ENCODE results near the gene DGKA.

DNA sequence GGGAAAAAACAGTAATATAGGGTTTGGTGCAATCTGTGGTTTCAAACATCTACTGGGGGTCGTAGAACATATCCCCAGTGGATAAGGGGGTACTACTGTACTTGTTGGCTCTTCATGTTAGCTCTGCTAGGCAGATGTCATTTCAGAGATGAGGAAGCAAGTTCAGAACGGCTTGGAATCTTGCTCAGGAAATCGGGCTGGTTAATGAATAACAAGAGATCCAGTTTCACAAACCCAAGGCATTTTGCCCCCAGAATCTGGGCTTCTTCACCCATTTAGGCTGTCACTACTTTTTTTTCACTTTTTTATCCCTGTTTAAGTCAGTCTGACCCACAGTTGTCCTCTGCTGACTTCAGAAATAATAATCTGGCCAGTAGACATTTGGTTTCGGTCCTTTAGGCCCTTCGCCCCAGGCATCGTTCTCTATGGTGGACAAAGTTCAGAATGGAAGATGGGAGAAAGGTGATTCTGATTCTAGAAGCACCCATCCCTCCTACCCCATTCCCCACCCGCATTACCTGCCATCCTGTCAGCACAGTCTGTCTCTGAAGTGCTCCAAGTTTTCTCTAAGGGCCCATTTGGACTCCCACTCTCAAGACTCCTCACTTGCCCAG lies 70.6 kb downstream of the DGKA start:
- TF ChIP-seq, protein P1, sequence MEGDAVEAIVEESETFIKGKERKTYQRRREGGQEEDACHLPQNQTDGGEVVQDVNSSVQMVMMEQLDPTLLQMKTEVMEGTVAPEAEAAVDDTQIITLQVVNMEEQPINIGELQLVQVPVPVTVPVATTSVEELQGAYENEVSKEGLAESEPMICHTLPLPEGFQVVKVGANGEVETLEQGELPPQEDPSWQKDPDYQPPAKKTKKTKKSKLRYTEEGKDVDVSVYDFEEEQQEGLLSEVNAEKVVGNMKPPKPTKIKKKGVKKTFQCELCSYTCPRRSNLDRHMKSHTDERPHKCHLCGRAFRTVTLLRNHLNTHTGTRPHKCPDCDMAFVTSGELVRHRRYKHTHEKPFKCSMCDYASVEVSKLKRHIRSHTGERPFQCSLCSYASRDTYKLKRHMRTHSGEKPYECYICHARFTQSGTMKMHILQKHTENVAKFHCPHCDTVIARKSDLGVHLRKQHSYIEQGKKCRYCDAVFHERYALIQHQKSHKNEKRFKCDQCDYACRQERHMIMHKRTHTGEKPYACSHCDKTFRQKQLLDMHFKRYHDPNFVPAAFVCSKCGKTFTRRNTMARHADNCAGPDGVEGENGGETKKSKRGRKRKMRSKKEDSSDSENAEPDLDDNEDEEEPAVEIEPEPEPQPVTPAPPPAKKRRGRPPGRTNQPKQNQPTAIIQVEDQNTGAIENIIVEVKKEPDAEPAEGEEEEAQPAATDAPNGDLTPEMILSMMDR (IDR thresholded peaks at IDR 0.05; ENCODE audit: insufficient read depth, low read depth, low read length), result no peak
- TF ChIP-seq EZH2 (IDR thresholded peaks at IDR 0.05; ENCODE audit: insufficient read depth, low read length), result no peak
